Measurements from ENCODE around the gene KATNBL1.

DNA sequence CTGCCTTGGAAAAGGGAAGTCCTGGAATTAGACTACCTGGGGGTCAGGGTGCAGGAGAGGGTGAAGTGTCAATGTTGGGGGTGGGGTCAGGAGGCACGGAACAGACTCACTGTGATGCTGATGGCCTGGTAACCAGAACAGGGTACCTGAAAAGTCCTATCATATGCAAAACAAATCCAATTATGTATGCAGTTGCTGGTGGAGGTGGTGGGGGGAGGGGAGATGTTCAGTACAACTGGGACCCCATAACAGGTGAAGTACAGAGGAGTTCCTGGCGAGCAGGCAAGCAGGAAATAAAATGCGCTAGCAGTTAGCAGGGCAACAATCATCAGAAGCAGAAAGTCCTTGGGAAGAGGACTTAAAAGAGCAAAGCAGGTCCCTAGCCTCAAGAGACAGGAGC lies 4.2 kb upstream of the KATNBL1 start:
- TF ChIP-seq TAF1 (IDR thresholded peaks at IDR 0.05; ENCODE audit: borderline replicate concordance, low read depth, low read length) (no peak), RCOR1 (IDR thresholded peaks at IDR 0.05; ENCODE audit: low read length) (no peak), POLR2AphosphoS5 (IDR thresholded peaks at IDR 0.05; ENCODE audit: low read depth, low read length) (no peak)
- TF ChIP-seq, protein P1, sequence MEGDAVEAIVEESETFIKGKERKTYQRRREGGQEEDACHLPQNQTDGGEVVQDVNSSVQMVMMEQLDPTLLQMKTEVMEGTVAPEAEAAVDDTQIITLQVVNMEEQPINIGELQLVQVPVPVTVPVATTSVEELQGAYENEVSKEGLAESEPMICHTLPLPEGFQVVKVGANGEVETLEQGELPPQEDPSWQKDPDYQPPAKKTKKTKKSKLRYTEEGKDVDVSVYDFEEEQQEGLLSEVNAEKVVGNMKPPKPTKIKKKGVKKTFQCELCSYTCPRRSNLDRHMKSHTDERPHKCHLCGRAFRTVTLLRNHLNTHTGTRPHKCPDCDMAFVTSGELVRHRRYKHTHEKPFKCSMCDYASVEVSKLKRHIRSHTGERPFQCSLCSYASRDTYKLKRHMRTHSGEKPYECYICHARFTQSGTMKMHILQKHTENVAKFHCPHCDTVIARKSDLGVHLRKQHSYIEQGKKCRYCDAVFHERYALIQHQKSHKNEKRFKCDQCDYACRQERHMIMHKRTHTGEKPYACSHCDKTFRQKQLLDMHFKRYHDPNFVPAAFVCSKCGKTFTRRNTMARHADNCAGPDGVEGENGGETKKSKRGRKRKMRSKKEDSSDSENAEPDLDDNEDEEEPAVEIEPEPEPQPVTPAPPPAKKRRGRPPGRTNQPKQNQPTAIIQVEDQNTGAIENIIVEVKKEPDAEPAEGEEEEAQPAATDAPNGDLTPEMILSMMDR (IDR thresholded peaks at IDR 0.05), result no peak
